H1 (cell line): ENCODE results near the gene SART1. TPM values are rescaled to one million over a fixed set of nuclear protein-coding genes. Genes with fewer than 3 reads are reported as not detected.
A peak's percentile ranks its signal among the peaks of the same experiment; 100 is the strongest.

Experiments used
- CTCF ChIA-PET: fragments of 300-600 bp; sonication (Branson Sonifier 250); formaldehyde crosslinking; loops from one replicate; lab custom pipeline; 2021; ENCODE audit not compliant: partially characterized antibody; lab: Charles Lee
- POLR2A ChIA-PET: fragments of 300-600 bp; sonication (Branson Sonifier 250); formaldehyde crosslinking; loops from one replicate; lab custom pipeline; 2021; ENCODE audit warnings: inconsistent platforms; ENCODE audit not compliant: partially characterized antibody; lab: Charles Lee
- DNase-seq, 2 experiments: peaks; one replicate each; pipeline versions ENCODE4 v3.0.0 to v3.0.0-alpha.2; 2010 to 2022; ENCODE audit warnings: low spot score in 2 of 2, low read depth in 1 of 2, mixed read lengths in 1 of 2
- FAIRE-seq: peaks from 2 replicates; lab custom pipeline; 2011; peaks lifted over from hg19 to GRCh38; lab: Jason Lieb, UNC
- H2AFZ ChIP-seq: 2 replicates; pipeline ENCODE4 v1.8.1; 2012; ENCODE audit warnings: low read length, inconsistent platforms
- H2AK5ac ChIP-seq: 2 replicates; pipeline ENCODE4 v1.6.1; 2013; ENCODE audit warnings: low read depth, low read length
- H2BK120ac ChIP-seq: replicated peaks from 2 replicates; pipeline ENCODE3; 2013; ENCODE audit warnings: low read depth, low read length, inconsistent platforms
- H2BK12ac ChIP-seq: 2 replicates; pipeline ENCODE4 v1.6.1; 2013; ENCODE audit warnings: low read depth, low read length
- H2BK15ac ChIP-seq: 2 replicates; pipeline ENCODE4 v1.6.1; 2013; ENCODE audit warnings: low read length
- H2BK20ac ChIP-seq: 2 replicates; pipeline ENCODE4 v1.6.1; 2013; ENCODE audit warnings: low read length
- H2BK5ac ChIP-seq: 2 replicates; pipeline ENCODE4 v1.6.1; 2013; ENCODE audit warnings: low read depth, low read length
- H3K14ac ChIP-seq: 2 replicates; pipeline ENCODE4 v1.6.1; 2013; ENCODE audit warnings: inconsistent platforms; ENCODE audit not compliant: insufficient read length
- H3K18ac ChIP-seq: 2 replicates; pipeline ENCODE4 v1.6.1; 2013; ENCODE audit warnings: low read length; ENCODE audit errors: extremely low read depth
- H3K23ac ChIP-seq: 2 replicates; pipeline ENCODE4 v1.6.1; 2013; ENCODE audit warnings: inconsistent platforms; ENCODE audit not compliant: insufficient read length
- H3K23me2 ChIP-seq: 2 replicates; pipeline ENCODE4 v1.6.1; 2013; ENCODE audit warnings: low read depth, low read length
- H3K27ac ChIP-seq: 2 replicates; pipeline ENCODE4 v1.6.1; 2011; ENCODE audit warnings: low read depth, low read length, inconsistent platforms
- H3K27me3 ChIP-seq, 4 experiments: replicated peaks in 1 of 4; 1 replicate in 1 of 4; 2 replicates in 3 of 4; pipeline versions ENCODE4 v1.6.1 to v1.8.1; 2011 to 2013; ENCODE audit warnings: low read length in 3 of 4, mild to moderate bottlenecking in 3 of 4, inconsistent platforms in 2 of 4, mixed read lengths in 2 of 4, moderate library complexity in 1 of 4; ENCODE audit not compliant: control insufficient read depth in 3 of 4, insufficient read depth in 3 of 4; ENCODE audit errors: extremely low read depth in 1 of 4
- H3K36me3 ChIP-seq, 4 experiments: 2 replicates each; pipeline versions ENCODE4 v1.6.1 to v1.8.1; 2011 to 2013; ENCODE audit warnings: mild to moderate bottlenecking in 4 of 4, low read length in 3 of 4, moderate library complexity in 2 of 4, control low read depth in 1 of 4, inconsistent platforms in 1 of 4; ENCODE audit not compliant: insufficient read depth in 4 of 4, control insufficient read depth in 2 of 4
- H3K4ac ChIP-seq: replicated peaks from 2 replicates; pipeline ENCODE3; 2013; ENCODE audit warnings: low read length, low read depth, mixed read lengths, inconsistent platforms; ENCODE audit not compliant: insufficient read length
- H3K4me1 ChIP-seq, 4 experiments: replicated peaks in 1 of 4; 1 replicate in 1 of 4; 2 replicates in 3 of 4; pipeline versions ENCODE4 v1.6.1 to v1.8.1; 2011 to 2013; ENCODE audit warnings: low read length in 3 of 4, inconsistent platforms in 2 of 4, mixed read lengths in 1 of 4; ENCODE audit not compliant: insufficient read depth in 4 of 4, control insufficient read depth in 3 of 4
- H3K4me2 ChIP-seq, 2 experiments: 2 replicates each; pipeline versions ENCODE4 v1.6.1 to v1.8.1; 2011 to 2013; ENCODE audit warnings: low read depth in 2 of 2, low read length in 2 of 2, control low read depth in 1 of 2, inconsistent platforms in 1 of 2, mild to moderate bottlenecking in 1 of 2; ENCODE audit not compliant: insufficient read depth in 1 of 2
- H3K4me3 ChIP-seq, 4 experiments: fragments of 200-600, 300-600 bp in 1 of 4; sonication (generic), shearing (Covaris generic), sonication (Bioruptor Twin) in 1 of 4; 2 replicates each; pipeline versions ENCODE4 v1.5.1 to v1.8.1; 2011 to 2016; ENCODE audit warnings: low read length in 4 of 4, low read depth in 3 of 4, control low read depth in 2 of 4, inconsistent platforms in 2 of 4, mild to moderate bottlenecking in 2 of 4, mixed read lengths in 1 of 4, moderate library complexity in 1 of 4; ENCODE audit not compliant: insufficient read depth in 2 of 4; ENCODE audit errors: extremely low read depth in 1 of 4
- H3K56ac ChIP-seq: replicated peaks from 2 replicates; pipeline ENCODE3; 2013; ENCODE audit warnings: low read depth, mild to moderate bottlenecking, mixed read lengths, low read length, inconsistent platforms; ENCODE audit not compliant: insufficient read length
- H3K79me1 ChIP-seq: 2 replicates; pipeline ENCODE4 v1.6.1; 2013; ENCODE audit warnings: low read depth, low read length, control low read depth
- H3K79me2 ChIP-seq, 2 experiments: 2 replicates each; pipeline versions ENCODE4 v1.6.1 to v1.8.1; 2012 to 2013; ENCODE audit warnings: low read length in 2 of 2, mild to moderate bottlenecking in 2 of 2, inconsistent platforms in 1 of 2; ENCODE audit not compliant: insufficient read depth in 2 of 2, control insufficient read depth in 1 of 2
- H3K9ac ChIP-seq, 4 experiments: replicated peaks in 1 of 4; 1 replicate in 1 of 4; 2 replicates in 3 of 4; pipeline versions ENCODE4 v1.6.1 to v1.8.1; 2011 to 2013; ENCODE audit warnings: low read depth in 3 of 4, low read length in 3 of 4, control low read depth in 2 of 4, mild to moderate bottlenecking in 2 of 4, moderate library complexity in 2 of 4, inconsistent platforms in 1 of 4; ENCODE audit errors: extremely low read depth in 1 of 4
- H3K9me3 ChIP-seq, 2 experiments: 2 replicates each; pipeline versions ENCODE4 v1.6.1 to v1.8.1; 2012 to 2013; ENCODE audit warnings: mild to moderate bottlenecking in 2 of 2, moderate library complexity in 2 of 2, control low read depth in 1 of 2, inconsistent platforms in 1 of 2, low read depth in 1 of 2, low read length in 1 of 2, mixed read lengths in 1 of 2; ENCODE audit not compliant: insufficient read depth in 2 of 2
- H4K20me1 ChIP-seq, 2 experiments: replicated peaks in 1 of 2; 2 replicates each; pipeline versions ENCODE3 to v1.8.1; 2011 to 2013; ENCODE audit warnings: inconsistent platforms in 2 of 2, low read length in 2 of 2, mild to moderate bottlenecking in 1 of 2; ENCODE audit not compliant: insufficient read depth in 2 of 2, control insufficient read depth in 1 of 2
- H4K5ac ChIP-seq: 2 replicates; pipeline ENCODE4 v1.6.1; 2013; ENCODE audit warnings: low read length, low read depth, mixed read lengths, inconsistent platforms; ENCODE audit not compliant: insufficient read length
- H4K8ac ChIP-seq: 2 replicates; pipeline ENCODE4 v1.8.0; 2013; ENCODE audit warnings: mild to moderate bottlenecking, moderate library complexity, low read length, inconsistent platforms; ENCODE audit not compliant: insufficient read depth; ENCODE audit errors: extremely low read depth
- H4K91ac ChIP-seq: replicated peaks from 2 replicates; pipeline ENCODE3; 2013; ENCODE audit warnings: low read length, mixed read lengths, inconsistent platforms; ENCODE audit not compliant: insufficient read length
- CHD1 ChIP-seq: IDR thresholded peaks from 2 replicates; pipeline ENCODE4 v1.6.1; 2012; ENCODE audit warnings: low read depth, low read length, improper control_type of control experiment
- JUN ChIP-seq: IDR thresholded peaks from 2 replicates; pipeline ENCODE4 v1.6.1; 2011; ENCODE audit warnings: low read depth, mild to moderate bottlenecking, improper control_type of control experiment, low read length
- MAFK ChIP-seq: IDR thresholded peaks from 2 replicates; pipeline ENCODE4 v1.6.1; 2012; ENCODE audit warnings: low read depth, mild to moderate bottlenecking, improper control_type of control experiment, low read length
- NANOG ChIP-seq: IDR thresholded peaks from 2 replicates; pipeline ENCODE4 v1.6.1; 2011; ENCODE audit warnings: low read length, low read depth, mild to moderate bottlenecking, inconsistent platforms; ENCODE audit not compliant: insufficient read depth, poor library complexity, severe bottlenecking
- POLR2AphosphoS5 ChIP-seq: IDR thresholded peaks from 2 replicates; pipeline ENCODE4 v1.6.1; 2011; ENCODE audit warnings: low read depth, low read length
- SP4 ChIP-seq: IDR thresholded peaks from 2 replicates; pipeline ENCODE4 v1.6.1; 2012; ENCODE audit warnings: low read length, inconsistent platforms
- SRF ChIP-seq: IDR thresholded peaks from 2 replicates; pipeline ENCODE4 v1.6.1; 2011; ENCODE audit warnings: mild to moderate bottlenecking, low read depth, low read length, moderate library complexity
- TAF7 ChIP-seq: optimal IDR thresholded peaks from 2 replicates; pipeline ENCODE3; 2011; ENCODE audit warnings: low read depth, mild to moderate bottlenecking, inconsistent platforms, low read length, moderate library complexity, borderline replicate concordance
- YY1 ChIP-seq: IDR thresholded peaks from 2 replicates; pipeline ENCODE4 v1.6.1; 2011; ENCODE audit warnings: low read depth, mild to moderate bottlenecking, low read length
- WGBS, 2 experiments: shearing (Covaris generic) in 1 of 2; methylation state at CpG; one replicate each; pipeline versions ENCODE4 v1.1.6 to v1.1.7; 2013 to 2015; ENCODE audit warnings: low lambda C conversion rate in 2 of 2, mixed read lengths in 2 of 2, inconsistent platforms in 1 of 2, low coverage in 1 of 2, missing lambda C conversion rate in 1 of 2; ENCODE audit not compliant: insufficient replicate concordance in 2 of 2, insufficient coverage in 1 of 2, insufficient read length in 1 of 2; ENCODE audit errors: extremely low coverage in 1 of 2, missing lambda C conversion rate in 1 of 2; 5-methylcytosine and 5-hydroxymethylcytosine counted together
- polyA plus RNA-seq, 7 experiments: library from polyadenylated mRNA; depleted of rRNA in 3 of 7; stranded (reverse) in 5 of 7; unstranded in 2 of 7; fragments of >200 nt in 5 of 7; fragments of 200-250 nt in 2 of 7; gene quantifications; 1 replicate in 5 of 7; 2 replicates in 1 of 7; 4 replicates in 1 of 7; pipeline versions ENCODE4 v1.2.1 to v1.2.3, GENCODE V29; 2011 to 2013; ENCODE audit warnings: missing spikeins in 2 of 7, mixed read lengths in 2 of 7
- total RNA-seq: library from RNA; stranded (reverse); fragmentation: NEBNext Ultra II Directional; extraction: Animal tissue kit (Norgen Biotek cat#: 25700); gene quantifications from 2 replicates; pipeline ENCODE4 v1.2.1, GENCODE V29; 2021
- TF ChIP-seq, protein P1 (sequence below): IDR thresholded peaks from 2 replicates; pipeline ENCODE4 v1.6.1; 2012; ENCODE audit warnings: inconsistent platforms

Gene SART1
- total and polyA plus RNA-seq, 2 of the 8 experiments (the other 6 are each of a cell fraction or from before 2014, with no cell fraction given), result 9.7 to 46.1 TPM

DNA sequence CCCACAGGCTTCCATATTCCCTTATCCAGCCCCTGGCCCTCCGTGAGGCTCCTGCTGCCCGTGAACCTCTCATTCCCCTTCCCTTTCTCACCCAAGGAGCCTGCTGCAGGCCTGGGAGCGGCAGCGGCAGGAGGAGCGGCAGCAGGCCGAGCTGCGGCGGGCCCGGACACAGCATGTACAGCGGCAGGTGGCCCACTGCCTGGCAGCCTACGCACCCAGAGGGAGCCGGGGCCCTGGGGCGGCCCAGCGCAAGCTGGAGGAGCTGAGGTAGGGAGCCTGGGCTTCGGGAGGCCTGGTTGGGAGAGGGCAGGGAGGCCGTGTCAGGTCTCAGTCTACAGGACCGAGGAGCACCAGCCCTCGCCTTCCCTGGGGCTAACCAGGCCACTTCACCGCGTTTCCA lies 8.1 kb upstream of the SART1 start:
- no peak overlapping the region for H2BK20ac ChIP-seq
- 89% methylated on average over 19 of the region's 20 CpGs; no CpG with 5 or more reads in 1 of the 2 experiments for WGBS, 2 experiments
- no peak overlapping the region for H3K18ac ChIP-seq
- H3K9me3 ChIP-seq, result no peaks in the 10 kb centered on the region
- H3K4me1 ChIP-seq, result peaks cover 0 to 1% (median 0%) of the 10 kb centered on the region in 4 experiments; a peak in 2 of 7 replicates
- H3K23ac ChIP-seq, result no peak overlapping the region
- ChIA-PET CTCF (interaction anchor here (0.6 to 1.7 kb wide), 4 partner anchors 21 to 410 kb away, joined by 3 to 8 read pairs (median 5); no protein-coding TSS in a partner anchor), POLR2A (interaction anchor here (1.4 kb wide), 1 partner anchor 8 kb away, joined by 3 read pairs; the partner anchor contains the start of gene SART1)
- no peaks in the 10 kb centered on the region for H3K79me1 ChIP-seq
- H2AK5ac ChIP-seq, result no peak overlapping the region
- no peak overlapping the region for H4K91ac ChIP-seq
- H3K36me3 ChIP-seq, result no peaks in the 10 kb centered on the region
- no peaks in the 10 kb centered on the region for H3K27me3 ChIP-seq
- H2AFZ ChIP-seq, result no peak overlapping the region
- no peak overlapping the region for H2BK120ac ChIP-seq
- no peak overlapping the region for H2BK12ac ChIP-seq
- H2BK5ac ChIP-seq, result no peak overlapping the region
- TF ChIP-seq YY1, result no peak
- no peak for TF ChIP-seq CHD1
- no peak for TF ChIP-seq NANOG
- no peak for TF ChIP-seq SRF
- no peak for TF ChIP-seq JUN
- TF ChIP-seq SP4, result no peak
- no peak for TF ChIP-seq POLR2AphosphoS5
- no peak for TF ChIP-seq MAFK
- TF ChIP-seq TAF7, result no peak
- TF ChIP-seq, protein P1, sequence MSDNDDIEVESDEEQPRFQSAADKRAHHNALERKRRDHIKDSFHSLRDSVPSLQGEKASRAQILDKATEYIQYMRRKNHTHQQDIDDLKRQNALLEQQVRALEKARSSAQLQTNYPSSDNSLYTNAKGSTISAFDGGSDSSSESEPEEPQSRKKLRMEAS, result no peak
- no peak overlapping the region for H4K8ac ChIP-seq
- no peak overlapping the region for H3K56ac ChIP-seq
- 0 out of 7 replicates have a peak overlapping the region, but pooled peaks of 1 of the 4 experiments have one; percentile 22 for H3K9ac ChIP-seq
- H3K4ac ChIP-seq, result no peak overlapping the region
- no peak overlapping the region for H4K5ac ChIP-seq
- H4K20me1 ChIP-seq, result no peaks in the 10 kb centered on the region
- no peak overlapping the region for H3K14ac ChIP-seq
- no peak overlapping the region for H3K27ac ChIP-seq
- no peak overlapping the region for H2BK15ac ChIP-seq
- no peaks in the 10 kb centered on the region for H3K23me2 ChIP-seq
- H3K4me3 ChIP-seq, result no peak overlapping the region
- no peak for FAIRE-seq
- H3K79me2 ChIP-seq, result no peaks in the 10 kb centered on the region
- no peak overlapping the region for H3K4me2 ChIP-seq
- DNase-seq, result no peak
